Liver (tissue), 2 donors: ENCODE results near the gene ARPC1A.

Experiments
- TF ChIP-seq, protein P1 (sequence below): fragments of 150-350 bp; IDR thresholded peaks from 2 replicates; pipeline ENCODE4 v1.5.1; 2017; ENCODE audit warnings: improper control_type of control experiment, low read depth, low read length; ENCODE audit not compliant: missing input control
- TF ChIP-seq, protein P2 (sequence below): IDR thresholded peaks from 2 replicates; pipeline ENCODE4 v1.6.1; 2016; ENCODE audit warnings: antibody characterized with exemption
- donor health status: healthy.

DNA sequence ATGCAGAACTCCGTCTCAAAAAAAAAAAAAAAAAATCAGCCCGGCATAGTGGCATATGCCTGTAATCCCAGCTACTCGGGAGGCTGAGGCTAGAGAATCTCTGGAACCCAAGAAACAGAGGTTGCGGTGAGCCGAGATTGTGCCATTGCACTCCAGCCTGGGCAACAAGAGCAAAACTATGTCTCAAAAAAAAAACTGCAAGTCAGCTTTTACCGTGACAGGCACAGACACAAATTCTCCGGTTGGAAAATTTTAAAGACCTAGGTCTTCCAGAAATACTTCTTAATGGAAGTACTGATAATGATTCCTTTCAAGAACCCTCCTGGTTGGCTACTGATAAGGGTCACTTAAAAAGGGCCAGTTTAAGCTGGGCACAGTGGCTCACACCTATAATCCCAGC, 29.4 kb downstream of the ARPC1A start:
- TF ChIP-seq, protein P1, sequence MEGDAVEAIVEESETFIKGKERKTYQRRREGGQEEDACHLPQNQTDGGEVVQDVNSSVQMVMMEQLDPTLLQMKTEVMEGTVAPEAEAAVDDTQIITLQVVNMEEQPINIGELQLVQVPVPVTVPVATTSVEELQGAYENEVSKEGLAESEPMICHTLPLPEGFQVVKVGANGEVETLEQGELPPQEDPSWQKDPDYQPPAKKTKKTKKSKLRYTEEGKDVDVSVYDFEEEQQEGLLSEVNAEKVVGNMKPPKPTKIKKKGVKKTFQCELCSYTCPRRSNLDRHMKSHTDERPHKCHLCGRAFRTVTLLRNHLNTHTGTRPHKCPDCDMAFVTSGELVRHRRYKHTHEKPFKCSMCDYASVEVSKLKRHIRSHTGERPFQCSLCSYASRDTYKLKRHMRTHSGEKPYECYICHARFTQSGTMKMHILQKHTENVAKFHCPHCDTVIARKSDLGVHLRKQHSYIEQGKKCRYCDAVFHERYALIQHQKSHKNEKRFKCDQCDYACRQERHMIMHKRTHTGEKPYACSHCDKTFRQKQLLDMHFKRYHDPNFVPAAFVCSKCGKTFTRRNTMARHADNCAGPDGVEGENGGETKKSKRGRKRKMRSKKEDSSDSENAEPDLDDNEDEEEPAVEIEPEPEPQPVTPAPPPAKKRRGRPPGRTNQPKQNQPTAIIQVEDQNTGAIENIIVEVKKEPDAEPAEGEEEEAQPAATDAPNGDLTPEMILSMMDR = no peak
- TF ChIP-seq, protein P2, sequence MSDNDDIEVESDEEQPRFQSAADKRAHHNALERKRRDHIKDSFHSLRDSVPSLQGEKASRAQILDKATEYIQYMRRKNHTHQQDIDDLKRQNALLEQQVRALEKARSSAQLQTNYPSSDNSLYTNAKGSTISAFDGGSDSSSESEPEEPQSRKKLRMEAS = no peak
